ENCODE data around the gene CCNC.

Gene CCNC

GRCh38 chr6:99568103-99568933 lies at the start of gene CCNC:
CCNC (minus strand) TSS chr6:99568660; CDS start chr6:99568527, 133 bp downstream.
- peak; percentile 81 to 92 for DNase-seq (ENCODE audit: extremely low read depth in 1 of 2, low read depth in 1 of 2)

DNA sequence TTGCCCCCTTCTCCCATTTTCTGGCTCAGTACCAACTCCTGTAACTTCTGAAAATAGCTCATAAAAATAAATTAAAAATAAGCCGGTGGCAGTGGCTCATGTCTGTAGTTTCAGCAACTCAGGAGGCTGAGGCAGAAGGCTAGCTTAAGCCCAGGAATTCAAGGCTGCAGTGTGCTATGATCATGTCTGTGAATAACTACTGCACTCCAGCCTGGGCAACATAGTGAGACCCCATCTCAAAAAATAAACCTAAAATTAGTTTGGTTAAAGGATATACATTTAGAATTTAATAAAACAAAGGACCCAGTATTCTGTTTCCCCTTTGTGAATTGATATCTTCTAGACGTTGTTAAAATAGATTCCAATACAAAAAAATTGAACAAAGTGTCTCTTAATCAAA lies 48.7 kb upstream of the CCNC start:
- DNase-seq (ENCODE audit: extremely low read depth in 1 of 2, low read depth in 1 of 2), result no peak

DNA sequence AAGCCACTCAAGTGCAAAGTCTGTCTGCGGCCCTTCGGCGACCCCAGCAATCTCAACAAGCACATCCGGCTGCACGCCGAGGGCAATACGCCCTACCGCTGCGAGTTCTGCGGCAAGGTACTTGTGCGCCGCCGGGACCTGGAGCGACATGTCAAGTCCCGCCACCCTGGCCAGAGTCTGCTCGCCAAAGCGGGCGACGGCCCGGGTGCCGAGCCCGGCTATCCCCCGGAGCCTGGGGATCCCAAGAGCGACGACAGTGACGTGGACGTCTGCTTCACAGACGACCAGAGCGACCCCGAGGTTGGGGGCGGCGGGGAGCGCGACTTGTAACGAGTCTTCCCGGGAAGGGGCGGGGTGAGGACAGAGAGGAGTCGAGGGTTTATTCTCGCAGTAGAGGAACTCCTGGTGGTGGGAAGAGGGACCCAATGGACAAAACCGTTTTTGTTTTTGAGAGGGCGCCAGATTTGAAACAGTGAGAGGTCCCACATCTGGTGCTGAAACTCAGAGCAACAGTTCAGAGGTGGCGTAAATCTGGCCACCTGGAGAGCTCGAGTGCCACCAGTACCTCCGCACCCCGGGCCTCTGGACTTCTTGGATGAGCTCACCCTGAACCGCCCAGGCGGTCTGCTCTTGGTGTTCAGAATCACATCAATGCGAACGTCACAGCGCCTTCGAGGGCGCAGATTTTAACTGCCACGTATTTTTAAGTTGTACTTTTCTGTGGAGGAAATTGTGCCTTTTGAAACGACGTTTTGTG lies 46.1 kb upstream of the CCNC start:
- DNase-seq (ENCODE audit: extremely low read depth in 1 of 2, low read depth in 1 of 2), result no peak

DNA sequence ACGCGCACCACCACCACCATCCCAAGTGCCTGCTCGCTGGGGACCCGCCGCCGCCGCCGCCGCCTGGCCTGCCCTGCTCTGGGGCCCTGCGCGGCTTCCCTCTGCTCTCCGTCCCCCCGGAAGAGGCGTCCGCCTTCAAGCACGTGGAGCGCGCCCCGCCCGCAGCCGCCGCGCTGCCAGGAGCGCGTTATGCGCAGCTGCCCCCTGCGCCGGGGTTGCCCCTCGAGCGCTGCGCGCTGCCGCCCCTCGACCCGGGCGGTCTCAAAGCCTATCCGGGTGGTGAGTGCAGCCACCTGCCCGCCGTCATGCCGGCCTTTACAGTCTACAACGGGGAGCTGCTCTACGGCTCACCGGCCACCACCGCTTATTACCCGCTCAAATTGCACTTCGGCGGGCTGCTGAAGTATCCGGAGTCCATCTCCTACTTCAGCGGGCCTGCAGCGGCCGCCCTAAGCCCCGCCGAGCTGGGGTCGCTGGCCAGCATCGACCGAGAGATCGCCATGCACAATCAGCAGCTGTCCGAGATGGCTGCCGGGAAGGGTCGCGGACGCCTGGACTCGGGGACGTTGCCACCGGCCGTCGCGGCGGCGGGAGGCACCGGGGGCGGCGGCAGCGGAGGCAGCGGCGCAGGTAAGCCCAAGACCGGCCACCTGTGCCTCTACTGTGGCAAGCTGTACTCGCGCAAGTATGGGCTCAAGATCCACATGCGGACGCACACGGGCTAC lies 45.4 kb upstream of the CCNC start:
- no peak for DNase-seq (ENCODE audit: extremely low read depth in 1 of 2, low read depth in 1 of 2)

- DNase-seq (ENCODE audit: extremely low read depth in 1 of 2, low read depth in 1 of 2), result no peak
These were observed 44.9 kb upstream of the CCNC start for GRCh38 chr6:99613409-99613704.

DNA sequence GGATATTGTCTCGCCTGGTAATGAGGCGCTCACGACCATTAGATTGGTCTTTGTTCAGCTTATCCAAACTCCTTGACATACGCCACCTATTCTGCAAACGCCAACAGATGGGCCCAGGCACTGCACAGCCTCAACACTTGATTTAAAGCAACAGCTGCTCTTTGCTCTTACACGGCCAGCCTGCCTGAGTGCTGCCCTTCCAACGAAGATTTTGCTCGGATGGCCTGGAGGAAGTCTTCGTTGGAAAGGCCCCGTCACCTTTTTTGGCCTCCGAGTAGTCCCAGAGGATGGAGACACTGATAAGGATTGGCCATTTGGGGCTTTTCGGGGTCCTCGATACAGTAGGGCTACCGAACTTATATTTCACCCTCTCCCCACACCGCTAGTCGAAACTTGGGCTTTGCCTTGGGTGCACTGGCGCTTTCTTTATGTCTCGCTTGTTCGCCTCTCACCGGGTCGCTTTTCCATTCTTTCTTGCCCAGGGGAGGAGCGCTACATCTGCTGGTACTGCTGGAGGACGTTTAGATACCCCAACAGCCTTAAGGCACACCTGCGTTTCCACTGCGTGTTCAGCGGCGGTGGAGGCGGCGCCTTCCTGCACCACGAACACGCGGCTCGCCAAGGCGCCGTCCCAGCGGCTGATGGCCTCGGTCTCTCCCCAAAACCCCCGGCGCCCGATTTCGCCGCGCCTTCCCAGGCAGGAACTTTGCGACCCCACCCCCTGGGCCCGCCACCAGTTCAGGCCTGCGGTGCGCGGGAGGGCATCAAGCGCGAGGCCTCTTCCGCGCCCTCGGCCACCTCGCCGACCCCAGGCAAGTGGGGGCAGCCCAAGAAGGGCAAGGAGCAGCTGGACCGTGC lies 44.3 kb upstream of the CCNC start:
- no peak for DNase-seq (ENCODE audit: extremely low read depth in 1 of 2, low read depth in 1 of 2)

DNA sequence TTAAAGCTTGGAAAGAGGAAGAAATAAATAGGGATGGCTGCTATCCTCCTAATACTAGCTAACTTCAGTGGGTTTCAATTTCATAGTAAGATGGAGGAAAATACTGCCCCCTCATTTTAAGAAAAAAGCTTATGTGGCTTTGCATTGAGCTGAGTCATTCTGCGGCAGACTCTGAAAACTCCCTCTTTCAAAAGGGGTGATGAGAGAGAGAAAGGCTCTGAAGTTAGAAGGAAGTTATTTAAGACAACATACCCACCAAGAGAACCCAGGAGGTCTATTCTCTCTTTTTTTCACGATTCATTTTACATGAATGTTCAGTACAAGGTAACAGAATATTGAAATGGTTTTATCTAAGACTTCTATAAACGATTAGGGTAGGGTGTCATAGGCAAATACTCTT lies 42.7 kb upstream of the CCNC start:
- no peak for DNase-seq (ENCODE audit: extremely low read depth in 1 of 2, low read depth in 1 of 2)

GRCh38 chr6:99609905-99610489 lies 41.5 kb upstream of the CCNC start:
- DNase-seq (ENCODE audit: extremely low read depth in 1 of 2, low read depth in 1 of 2), result no peak

GRCh38 chr6:99608886-99609482 lies 40.5 kb upstream of the CCNC start:
- DNase-seq (ENCODE audit: extremely low read depth in 1 of 2, low read depth in 1 of 2), result no peak

- no peak for DNase-seq (ENCODE audit: extremely low read depth in 1 of 2, low read depth in 1 of 2)
These were observed 39.8 kb upstream of the CCNC start for GRCh38 chr6:99608059-99608885.

- no peak for DNase-seq (ENCODE audit: extremely low read depth in 1 of 2, low read depth in 1 of 2)
These were observed 39.1 kb upstream of the CCNC start for GRCh38 chr6:99607416-99608036.

DNA sequence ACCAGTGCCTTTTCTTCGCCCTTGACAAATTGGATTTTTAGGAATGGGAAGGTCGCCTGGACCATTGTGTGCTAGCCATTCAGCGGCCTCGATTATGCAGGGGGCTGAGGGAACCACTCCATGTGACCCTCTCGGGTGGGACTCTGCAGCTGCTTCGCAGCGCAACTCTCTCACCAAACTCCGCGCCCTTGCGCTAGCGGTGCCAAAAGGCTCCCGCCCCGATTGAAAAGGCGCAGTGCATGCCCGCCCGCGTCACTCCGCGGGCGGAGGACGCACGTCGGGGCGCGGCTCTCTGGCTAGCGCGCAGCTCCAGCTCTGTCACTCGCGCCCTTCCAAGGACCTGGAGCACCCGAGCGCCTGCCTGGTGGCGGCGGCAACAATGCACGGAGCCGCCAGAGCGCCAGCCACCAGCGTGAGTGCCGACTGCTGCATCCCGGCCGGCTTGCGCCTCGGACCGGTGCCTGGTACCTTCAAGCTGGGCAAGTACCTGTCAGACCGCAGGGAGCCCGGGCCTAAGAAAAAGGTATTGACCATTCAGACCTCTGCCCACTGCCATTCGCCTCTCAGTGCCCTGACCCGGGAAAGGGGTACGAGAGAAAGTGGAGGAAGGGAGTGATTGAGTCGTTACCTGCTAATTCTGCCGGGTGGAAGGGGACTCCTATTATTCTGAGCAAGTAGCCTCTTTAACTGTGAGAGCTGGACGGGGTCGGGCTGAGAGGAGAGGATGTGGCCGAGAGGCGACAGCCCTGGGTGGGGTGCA lies 38.4 kb upstream of the CCNC start, which contains the start of gene PRDM13:
PRDM13 (plus strand) TSS at position 178 of the 760 bp plus-strand sequence; CDS start at position 380, 202 bp downstream.
- no peak for DNase-seq (ENCODE audit: extremely low read depth in 1 of 2, low read depth in 1 of 2)

DNA sequence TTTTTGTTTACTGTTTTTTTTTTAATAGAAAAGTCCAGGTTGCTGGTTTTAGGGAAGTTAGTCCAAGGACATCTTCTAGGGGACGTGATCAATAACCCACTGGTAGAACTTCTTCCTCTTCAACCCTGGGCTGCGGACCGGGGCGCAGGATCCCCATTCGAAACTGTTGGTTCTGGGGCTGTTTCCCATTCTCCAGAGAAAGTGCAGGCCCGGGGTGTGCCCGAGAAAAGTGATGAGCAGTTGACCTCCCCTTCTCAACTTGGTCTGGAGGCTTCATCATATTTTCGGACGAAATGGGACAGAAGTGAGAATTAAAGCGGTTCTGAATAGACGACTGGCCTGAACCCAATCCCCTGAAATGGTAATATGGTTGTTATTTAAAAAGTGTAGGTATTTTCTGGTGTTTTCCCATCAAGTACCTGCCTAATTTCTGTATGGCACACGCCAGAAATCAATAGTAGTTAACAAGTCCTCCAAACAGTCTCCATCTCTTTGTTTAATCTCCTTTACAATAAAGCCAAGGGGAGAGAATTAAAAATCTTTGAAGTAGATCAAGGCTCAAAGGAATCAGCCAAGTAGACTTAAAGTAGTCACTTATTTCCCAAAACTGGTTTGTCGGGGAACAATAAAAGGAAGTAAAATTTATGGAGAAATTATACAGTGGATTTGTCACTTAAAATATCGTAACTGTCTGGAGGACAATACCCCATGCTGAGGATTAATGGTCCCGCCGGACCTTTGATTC lies 37.6 kb upstream of the CCNC start:
- no peak for DNase-seq (ENCODE audit: extremely low read depth in 1 of 2, low read depth in 1 of 2)

- no peak for DNase-seq (ENCODE audit: extremely low read depth in 1 of 2, low read depth in 1 of 2)
These were observed 36.7 kb upstream of the CCNC start for GRCh38 chr6:99605074-99605734.

DNA sequence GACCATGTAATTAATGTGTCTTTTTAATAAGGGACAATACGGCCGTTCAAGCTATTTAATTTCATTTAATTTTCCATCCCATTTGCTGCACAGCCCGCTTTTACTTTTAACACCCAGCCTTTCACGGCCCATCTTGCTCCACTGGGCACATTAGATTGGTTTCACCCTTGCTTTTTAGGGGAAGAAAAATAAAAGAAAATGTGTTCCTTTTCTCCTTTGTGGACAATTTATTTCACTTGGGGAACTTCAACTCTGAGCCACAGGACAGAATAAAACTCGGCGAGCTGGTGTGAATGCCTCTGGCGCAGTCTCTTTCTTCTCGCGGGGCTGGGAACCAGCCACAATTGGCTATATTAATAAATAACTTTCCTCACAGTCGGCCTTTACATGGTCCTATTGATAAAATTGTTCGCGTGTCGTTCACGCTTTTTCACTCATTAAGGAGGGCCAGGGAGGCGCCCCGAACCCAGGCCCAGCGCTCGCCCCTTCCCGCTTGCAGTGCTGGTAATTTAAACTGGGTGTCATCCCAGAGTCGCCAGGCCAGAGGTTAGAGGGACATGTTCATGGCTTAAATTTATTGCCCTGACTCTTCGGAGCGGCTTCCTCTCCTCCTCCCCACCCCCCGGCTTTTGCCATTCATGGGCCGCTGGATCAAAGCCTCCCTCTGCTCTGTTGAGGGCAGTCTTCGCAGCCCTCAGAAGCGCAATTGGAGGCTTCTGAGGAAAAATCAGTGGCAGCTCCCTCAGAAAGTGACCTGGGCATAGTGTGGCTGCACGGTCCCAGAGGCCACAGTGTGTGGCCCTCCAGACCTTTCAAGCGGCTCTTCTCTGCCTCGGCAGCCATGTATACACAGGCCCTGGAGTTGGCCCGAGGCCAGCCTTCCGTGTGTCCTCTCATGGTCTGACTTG lies 36.0 kb upstream of the CCNC start:
- no peak for DNase-seq (ENCODE audit: extremely low read depth in 1 of 2, low read depth in 1 of 2)

Measured in stimulated activated CD8-positive, alpha-beta memory T cell treated with anti-CD3 and anti-CD28 coated beads, Interleukin-7, amount 100 ng/mL, for 48 hours (primary cell).